GM23338 (cell line): ENCODE data around the gene MAPKBP1. TPM values are rescaled to one million over a fixed set of nuclear protein-coding genes. Genes with fewer than 3 reads are reported as not detected.

Experiments used
- ATAC-seq: fragments of 200-7000 bp; cut with Tn5 transposase; 3 replicates; pipeline ENCODE4 v1.9.1; 2020
- DNase-seq: peaks from one replicate; pipeline ENCODE4 v3.0.0-alpha.2; 2015; ENCODE audit warnings: low spot score
- H2AFZ ChIP-seq: fragments of 200-600 bp; sonication (generic); 2 replicates; pipeline ENCODE4 v1.8.0; 2016; ENCODE audit warnings: antibody characterized with exemption, mild to moderate bottlenecking, moderate library complexity
- H3F3A ChIP-seq: fragments of 200-600 bp; sonication (generic); replicated peaks from 2 replicates; pipeline ENCODE4 v1.8.0; 2017; ENCODE audit warnings: antibody characterized with exemption, mixed run types, low read depth
- H3K27ac ChIP-seq: fragments of 200-600 bp; sonication (generic); 2 replicates; pipeline ENCODE4 v1.6.1; 2016; ENCODE audit warnings: low read depth
- H3K27me3 ChIP-seq: fragments of 200-600 bp; sonication (generic); 2 replicates; pipeline ENCODE4 v1.8.0; 2016; ENCODE audit warnings: mild to moderate bottlenecking, mixed run types, moderate library complexity; ENCODE audit not compliant: insufficient read depth
- H3K36me3 ChIP-seq: fragments of 200-600 bp; sonication (generic); 2 replicates; pipeline ENCODE4 v1.8.0; 2016; ENCODE audit warnings: mild to moderate bottlenecking; ENCODE audit not compliant: insufficient read depth
- H3K4me1 ChIP-seq: fragments of 200-600 bp; sonication (generic); 2 replicates; pipeline ENCODE4 v1.8.0; 2016; ENCODE audit warnings: mild to moderate bottlenecking, moderate library complexity; ENCODE audit not compliant: insufficient read depth
- H3K4me2 ChIP-seq: fragments of 200-600 bp; sonication (generic); 2 replicates; pipeline ENCODE4 v1.7.1; 2017; ENCODE audit warnings: mixed run types
- H3K4me3 ChIP-seq: fragments of 200-600 bp; sonication (generic); 2 replicates; pipeline ENCODE4 v1.6.1; 2016; ENCODE audit warnings: mixed run types
- H3K79me2 ChIP-seq: fragments of 200-600 bp; sonication (generic); replicated peaks from 2 replicates; pipeline ENCODE4 v1.8.0; 2017; ENCODE audit warnings: mild to moderate bottlenecking; ENCODE audit not compliant: insufficient read depth
- H3K9me2 ChIP-seq: fragments of 200-600 bp; sonication (generic); 2 replicates; pipeline ENCODE4 v1.8.0; 2017; ENCODE audit not compliant: insufficient read depth
- H4K20me1 ChIP-seq: fragments of 200-600 bp; sonication (generic); replicated peaks from 2 replicates; pipeline ENCODE4 v1.8.0; 2017; ENCODE audit warnings: mild to moderate bottlenecking; ENCODE audit not compliant: insufficient read depth
- H3K27ac Mint-ChIP-seq: 2 replicates; pipeline ENCODE4 v1.8.0; 2020; ENCODE audit warnings: inconsistent platforms, mild to moderate bottlenecking, moderate library complexity, mixed read lengths
- H3K27me3 Mint-ChIP-seq: 3 replicates; pipeline ENCODE4 v1.8.0; 2022; ENCODE audit warnings: low read depth, mild to moderate bottlenecking, moderate library complexity, mixed read lengths, inconsistent platforms; ENCODE audit not compliant: insufficient read depth, poor library complexity
- H3K36me3 Mint-ChIP-seq: 3 replicates; pipeline ENCODE4 v1.8.0; 2021; ENCODE audit warnings: low read depth, mild to moderate bottlenecking, inconsistent platforms, moderate library complexity, mixed read lengths
- H3K4me1 Mint-ChIP-seq: 3 replicates; pipeline ENCODE4 v1.8.0; 2020; ENCODE audit warnings: mild to moderate bottlenecking, inconsistent platforms, mixed read lengths
- H3K4me3 Mint-ChIP-seq: 3 replicates; pipeline ENCODE4 v1.8.0; 2021; ENCODE audit warnings: moderate library complexity, mild to moderate bottlenecking, inconsistent platforms, mixed read lengths
- H3K9me3 Mint-ChIP-seq: 3 replicates; pipeline ENCODE4 v1.8.0; 2020; ENCODE audit warnings: moderate library complexity, mild to moderate bottlenecking, inconsistent platforms, mixed read lengths
- CREB1 ChIP-seq: fragments of 250-450 bp; sonication (Bioruptor Pico); IDR thresholded peaks from 2 replicates; pipeline ENCODE4 v1.5.0; 2020; ENCODE audit warnings: low read depth, mild to moderate bottlenecking, moderate library complexity
- ETS1 ChIP-seq: IDR thresholded peaks from 2 replicates; pipeline ENCODE4 v1.6.1; 2016; ENCODE audit warnings: antibody characterized with exemption
- EZH2 ChIP-seq: fragments of 200-600 bp; sonication (generic); IDR thresholded peaks from one replicate; pipeline ENCODE4 v1.8.0; 2017; ENCODE audit warnings: antibody characterized with exemption, mild to moderate bottlenecking, low read depth; ENCODE audit not compliant: unreplicated experiment
- EZH2phosphoT487 ChIP-seq: fragments of 200-600 bp; sonication (generic); IDR thresholded peaks from one replicate; pipeline ENCODE4 v1.8.1; 2018; ENCODE audit warnings: antibody characterized with exemption; ENCODE audit not compliant: unreplicated experiment
- JUNB ChIP-seq: IDR thresholded peaks from one replicate; pipeline ENCODE4 v1.6.1; 2016; ENCODE audit warnings: antibody characterized with exemption; ENCODE audit not compliant: unreplicated experiment
- NANOG ChIP-seq: IDR thresholded peaks from 2 replicates; pipeline ENCODE4 v1.6.1; 2016; ENCODE audit warnings: antibody characterized with exemption, borderline replicate concordance
- POLR2AphosphoS5 ChIP-seq: IDR thresholded peaks from 2 replicates; pipeline ENCODE4 v1.6.1; 2016; ENCODE audit warnings: antibody characterized with exemption, low read depth
- ZNF114 ChIP-seq: fragments of 250-450 bp; sonication (Bioruptor Pico); IDR thresholded peaks from 2 replicates; pipeline ENCODE4 v1.5.0; 2020; ENCODE audit warnings: mild to moderate bottlenecking, moderate library complexity
- ZNF462 ChIP-seq: fragments of 250-450 bp; sonication (Bioruptor Pico); IDR thresholded peaks from 2 replicates; pipeline ENCODE4 v1.5.0; 2020; ENCODE audit warnings: mild to moderate bottlenecking, moderate library complexity
- polyA plus RNA-seq: library from polyadenylated mRNA; unstranded; fragments of >200 nt; fragmentation: Nextera tagmentation; extraction: Ambion mirVana; gene quantifications from 2 replicates; pipeline ENCODE4 v1.2.1, GENCODE V29; 2016
- total RNA-seq: library from RNA; depleted of rRNA; stranded (reverse); fragments of >200 nt; shearing (Covaris generic); gene quantifications from 2 replicates; pipeline ENCODE4 v1.2.3, GENCODE V29; 2014

MAPKBP1 gene
- total and polyA plus RNA-seq, 2 experiments from 2014 or later: 1.9 to 8.9 TPM

GRCh38 chr15:41783296-41783695 is 9.0 kb downstream of the MAPKBP1 start:
- H3K9me3 Mint-ChIP-seq: no peaks in the 10 kb centered on the region
- no peaks in the 10 kb centered on the region for H3K36me3 ChIP-seq
- H3K4me3 Mint-ChIP-seq: no peak overlapping the region
- no peaks in the 10 kb centered on the region for H4K20me1 ChIP-seq
- no peak overlapping the region for H3K27ac Mint-ChIP-seq
- H3K27ac ChIP-seq: no peak overlapping the region
- H3K27me3 ChIP-seq: no peaks in the 10 kb centered on the region
- no peaks in the 10 kb centered on the region for H3K36me3 Mint-ChIP-seq
- H3F3A ChIP-seq: no peaks in the 10 kb centered on the region
- H3K27me3 Mint-ChIP-seq: peaks cover 2% of the 10 kb centered on the region
- peaks cover 22% of the 10 kb centered on the region; the same call in 1 of the 2 replicates for H3K79me2 ChIP-seq
- ATAC-seq (no peak), DNase-seq (no peak)
- H3K4me3 ChIP-seq: no peak overlapping the region
- peaks cover 6% of the 10 kb centered on the region; the same call in 1 of the 2 replicates for H3K4me1 ChIP-seq
- no peaks in the 10 kb centered on the region for H3K9me2 ChIP-seq
- no peak overlapping the region for H2AFZ ChIP-seq
- TF ChIP-seq ZNF462 (CRISPR knock-in tag): no peak
- TF ChIP-seq ZNF114 (CRISPR knock-in tag): no peak
- peaks cover 30% of the 10 kb centered on the region for H3K4me1 Mint-ChIP-seq
- H3K4me2 ChIP-seq: no peak overlapping the region

- Histone ChIP-seq H3K27ac (no peak overlapping the region), H3K27me3 (no peaks in the 10 kb centered on the region), H3K4me2 (no peak overlapping the region), H3K79me2 (peaks cover 14% of the 10 kb centered on the region; the same call in 1 of the 2 replicates), H3F3A (no peaks in the 10 kb centered on the region; the same call in 1 of the 2 replicates), H3K36me3 (no peaks in the 10 kb centered on the region), H3K9me2 (no peaks in the 10 kb centered on the region), H2AFZ (no peak overlapping the region), H3K4me3 (no peak overlapping the region), H4K20me1 (no peaks in the 10 kb centered on the region), H3K4me1 (peaks cover 35% of the 10 kb centered on the region)
- ATAC-seq: no peak
- peaks cover 38% of the 10 kb centered on the region for H3K4me1 Mint-ChIP-seq
- H3K27me3 Mint-ChIP-seq: peaks cover 9% of the 10 kb centered on the region
- no peak overlapping the region for H3K4me3 Mint-ChIP-seq
- DNase-seq: no peak
- H3K9me3 Mint-ChIP-seq: no peaks in the 10 kb centered on the region
- H3K27ac Mint-ChIP-seq: no peak overlapping the region
- no peaks in the 10 kb centered on the region for H3K36me3 Mint-ChIP-seq
- no peak for TF ChIP-seq CREB1 (CRISPR knock-in tag)
- TF ChIP-seq JUNB: no peak
- TF ChIP-seq ZNF114 (CRISPR knock-in tag): no peak
- TF ChIP-seq EZH2: no peak
- no peak for TF ChIP-seq NANOG
- TF ChIP-seq ETS1: no peak
- no peak for TF ChIP-seq POLR2AphosphoS5
- TF ChIP-seq EZH2phosphoT487: no peak
These were observed 14.0 kb downstream of the MAPKBP1 start for GRCh38 chr15:41788262-41788661.
